Ovary (tissue), 9 donors: ENCODE results near the gene ME1. TPM values are rescaled to one million over a fixed set of nuclear protein-coding genes. Genes with fewer than 3 reads are reported as not detected.

Source experiments
- DNase-seq, 5 donors: peaks; one replicate each; pipeline ENCODE4 v3.0.0-alpha.2; 2019 to 2020
- H3K27ac ChIP-seq, 2 donors: fragments of 200-600 bp; one replicate each; pipeline versions ENCODE4 v1.5.1 to v1.8.0; 2019 to 2022
- H3K27me3 ChIP-seq: fragments of 200-600 bp; one replicate; pipeline ENCODE4 v1.8.0; 2022
- H3K36me3 ChIP-seq: fragments of 200-600 bp; sonication (generic); one replicate; pipeline ENCODE4 v1.5.1; 2019
- H3K4me1 ChIP-seq: one replicate; pipeline ENCODE4 v1.8.1; 2013; ENCODE audit warnings: mild to moderate bottlenecking, moderate library complexity; ENCODE audit not compliant: insufficient read depth
- H3K4me3 ChIP-seq: fragments of 200-600 bp; sonication (generic); one replicate; pipeline ENCODE4 v1.5.1; 2017
- H3K9me3 ChIP-seq, 2 donors: fragments of 200-600 bp in 1 of 2; sonication (generic) in 1 of 2; one replicate each; pipeline versions ENCODE4 v1.5.1 to v1.8.1; 2013 to 2019; ENCODE audit warnings: mild to moderate bottlenecking in 1 of 2, moderate library complexity in 1 of 2
- CTCF ChIP-seq, 3 donors: fragments of 450-650 bp in 2 of 3; fragments of 200-600 bp in 1 of 3; IDR thresholded peaks; one replicate each; pipeline versions ENCODE4 v1.5.1 to v1.8.0; 2016 to 2022; ENCODE audit warnings: antibody characterized with exemption in 3 of 3, mild to moderate bottlenecking in 1 of 3
- EP300 ChIP-seq: sonication (generic); formaldehyde crosslinking; IDR thresholded peaks from one replicate; pipeline ENCODE4 v1.6.1; 2017; ENCODE audit warnings: antibody characterized with exemption
- POLR2A ChIP-seq: fragments of 450-650 bp; IDR thresholded peaks from one replicate; pipeline ENCODE4 v1.6.1; 2017; ENCODE audit warnings: antibody characterized with exemption, mild to moderate bottlenecking, moderate library complexity
- WGBS, 3 donors: extraction: QIAGEN DNeasy Blood & Tissue Kit in 1 of 3; methylation state at CpG; one replicate each; pipeline versions ENCODE4 v1.1.5 to v1.1.7; 2013 to 2017; 5-methylcytosine and 5-hydroxymethylcytosine counted together
- intact Hi-C, 4 donors: fragments of 100-400 bp; cut with DNase I; formaldehyde crosslinking; loops; one replicate each; pipeline versions ENCODE4 v1.11.0 to v1.15.1; 2022 to 2023
- polyA plus RNA-seq, 2 donors: library from polyadenylated mRNA; stranded (reverse); fragments of 200-250 nt in 1 of 2; fragments of 350-450 nt in 1 of 2; fragmentation: Illumina TruSeq in 1 of 2; extraction: RNeasy Lipid Tissue Mini Kit (QIAGEN cat#74804) in 1 of 2; gene quantifications; one replicate each; pipeline ENCODE4 v1.2.3, GENCODE V29; 2013 to 2014
- total RNA-seq, 7 donors: library from RNA; depleted of rRNA in 2 of 7; stranded (reverse); fragments of >200 nt in 2 of 7; fragmentation: NEBNext Ultra II Directional in 3 of 7; extraction: Animal tissue kit (Norgen Biotek cat#: 25700) in 3 of 7; gene quantifications; one replicate each; pipeline versions ENCODE4 v1.1.0 to v1.2.4, GENCODE V29; 2016 to 2023
- donor health status: DM: no; HTN: no; CAD: no; lungs with moderate emphysema.
- donor health status: DM: no; HTN: no; CAD: no.
- donor health status: Bipolar disorder and iron deficiency.
- donor health status: DM: yes; HTN: yes; CAD: no.
- donor health status: DM: no; HTN: no; CAD: no.
- donor health status: DM: yes; HTN: yes; CAD: no.

The ME1 gene
- total and polyA plus RNA-seq, 9 donors = 7.5 to 19.6 (median 14.9) TPM

DNA sequence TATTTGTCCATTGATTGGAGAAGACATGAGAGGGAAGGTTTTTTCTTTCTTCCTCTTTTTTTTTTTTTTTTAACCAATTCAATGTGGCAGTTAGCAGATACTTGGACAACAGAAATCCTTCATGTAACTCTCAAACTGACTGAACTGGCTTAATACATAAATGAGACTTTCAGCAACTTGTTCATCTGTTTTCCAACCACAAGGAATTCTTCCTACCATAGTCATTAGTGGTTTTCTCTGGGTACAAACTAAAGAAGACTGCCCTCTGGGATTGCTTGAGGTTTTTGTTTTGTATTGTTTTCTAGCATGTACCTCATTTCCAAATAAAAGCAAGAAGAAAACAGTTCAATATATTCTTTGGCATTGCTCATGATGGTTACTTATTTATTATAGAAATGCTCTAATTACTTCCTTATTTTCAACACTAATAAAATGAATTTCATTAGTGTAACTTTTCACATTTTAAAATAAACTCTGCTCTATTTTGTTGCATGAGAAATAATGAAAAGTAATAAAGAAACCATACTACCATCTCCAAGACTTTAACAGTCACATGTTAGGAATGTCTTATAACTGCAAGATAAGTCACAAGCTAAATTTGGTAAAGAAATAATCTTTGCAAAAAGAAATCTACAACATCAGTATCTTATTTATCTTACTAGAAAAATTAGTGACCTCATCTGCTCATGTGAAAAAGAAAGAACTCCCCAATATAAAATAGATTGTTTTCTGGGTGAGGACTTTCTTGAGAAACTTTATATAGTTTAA lies 52.0 kb downstream of the ME1 start:
- peaks cover 2% of the 10 kb centered on the region for H3K4me1 ChIP-seq

GRCh38 chr6:83371423-83371822 lies 59.4 kb downstream of the ME1 start:
- Histone ChIP-seq H3K4me3 (no peak overlapping the region), H3K27ac (no peak overlapping the region), H3K27me3 (no peaks in the 10 kb centered on the region), H3K9me3 (no peaks in the 10 kb centered on the region), H3K4me1 (no peaks in the 10 kb centered on the region), H3K36me3 (no peaks in the 10 kb centered on the region)
- 7 to 18% (median 7%) methylated on average over 3 of the region's 3 CpGs for WGBS, 3 donors
- intact Hi-C loops = no loop called here
- DNase-seq = no peak
- TF ChIP-seq CTCF (IDR thresholded peaks at IDR 0.05) (no peak), POLR2A (no peak)

More for the DNA sequence above, 52.0 kb downstream of the ME1 start:
- Histone ChIP-seq H3K27ac (no peak overlapping the region), H3K27me3 (no peaks in the 10 kb centered on the region), H3K9me3 (no peaks in the 10 kb centered on the region), H3K4me3 (no peak overlapping the region), H3K36me3 (no peaks in the 10 kb centered on the region)
- no peak for TF ChIP-seq POLR2A
- TF ChIP-seq EP300 = no peak
- TF ChIP-seq CTCF (IDR thresholded peaks at IDR 0.05) = no peak
- intact Hi-C loops = no loop called here
- no peak for DNase-seq

DNA sequence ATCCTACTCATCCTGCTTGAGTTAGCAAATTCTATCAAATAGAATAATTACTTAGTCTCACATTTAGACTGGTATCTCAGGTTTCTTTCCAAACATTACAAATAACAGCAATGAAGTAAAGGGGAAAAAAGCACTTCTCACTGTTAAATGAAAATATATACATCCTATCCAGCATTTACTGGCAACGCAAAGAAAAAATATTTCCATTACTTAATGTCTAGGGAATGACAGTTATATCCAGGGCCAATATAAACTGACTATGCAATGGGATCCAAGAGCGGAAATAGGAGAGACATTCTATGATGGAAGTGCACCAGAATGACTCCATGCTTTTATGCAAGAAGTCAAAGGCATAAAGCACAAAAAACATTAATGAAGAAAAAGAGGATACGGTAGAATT lies 60.3 kb downstream of the ME1 start:
- intact Hi-C loops = no loop called here
- Histone ChIP-seq H3K36me3 (no peaks in the 10 kb centered on the region), H3K9me3 (no peaks in the 10 kb centered on the region), H3K4me1 (no peaks in the 10 kb centered on the region), H3K27ac (no peak overlapping the region), H3K27me3 (no peaks in the 10 kb centered on the region), H3K4me3 (no peak overlapping the region)
- no peak for DNase-seq
- no peak for TF ChIP-seq CTCF (IDR thresholded peaks at IDR 0.05)
- TF ChIP-seq POLR2A = no peak
- 89 to 91% (median 91%) methylated on average over 3 of the region's 3 CpGs for WGBS, 3 donors

- Histone ChIP-seq H3K4me3 (no peak overlapping the region), H3K4me1 (no peaks in the 10 kb centered on the region), H3K27ac (no peak overlapping the region), H3K36me3 (no peaks in the 10 kb centered on the region), H3K9me3 (no peaks in the 10 kb centered on the region), H3K27me3 (no peaks in the 10 kb centered on the region)
- TF ChIP-seq CTCF (IDR thresholded peaks at IDR 0.05) (no peak), EP300 (no peak), POLR2A (no peak)
- WGBS, 3 donors = 91 to 94% (median 93%) methylated on average over 3 of the region's 3 CpGs
- no peak for DNase-seq
- intact Hi-C loops = no loop called here
Observed at GRCh38 chr6:83369692-83370091, 61.2 kb downstream of the ME1 start.
